Caco-2 (cell line): Measurements from ENCODE around the gene SMYD1. TPM values are rescaled to one million over a fixed set of nuclear protein-coding genes. Genes with fewer than 3 reads are reported as not detected.
A peak's percentile ranks its signal among the peaks of the same experiment; 100 is the strongest.

Experiments
- BruUV-seq: library from RNA; stranded (reverse); fragments of 400-500 nt; replicated peaks from 2 replicates; lab custom pipeline; 2021; lab: Mats Ljungman, UMichigan
- CTCF ChIA-PET: fragments of 300-600 bp; sonication (Branson Sonifier 250); formaldehyde crosslinking; loops from one replicate; lab custom pipeline; 2022; ENCODE audit warnings: antibody characterized with exemption; lab: Charles Lee
- POLR2A ChIA-PET: fragments of 300-600 bp; sonication (Branson Sonifier 250); formaldehyde crosslinking; loops from one replicate; lab custom pipeline; 2022; ENCODE audit warnings: antibody characterized with exemption; lab: Charles Lee
- DNase-seq, 2 experiments: peaks; one replicate each; pipeline versions ENCODE4 v3.0.0 to v3.0.0-alpha.2; 2020 to 2022
- H3K27me3 ChIP-seq: replicated peaks from 2 replicates; pipeline ENCODE4 v1.6.0; 2011; ENCODE audit warnings: low read length; ENCODE audit not compliant: control insufficient read depth, insufficient read depth
- H3K36me3 ChIP-seq: 2 replicates; pipeline ENCODE4 v1.5.1; 2011; ENCODE audit warnings: low read length; ENCODE audit not compliant: control insufficient read depth, insufficient read depth
- H3K4me1 ChIP-seq: fragments of 250-450 bp; sonication (Bioruptor Pico); 2 replicates; pipeline ENCODE4 v1.5.1; 2020; ENCODE audit warnings: mild to moderate bottlenecking
- H3K4me3 ChIP-seq: 2 replicates; pipeline ENCODE4 v1.5.1; 2011; ENCODE audit warnings: low read depth, mild to moderate bottlenecking, control low read depth, low read length
- H3K9me3 ChIP-seq: fragments of 250-450 bp; sonication (Bioruptor Pico); 2 replicates; pipeline ENCODE4 v1.5.1; 2020; ENCODE audit warnings: mild to moderate bottlenecking, moderate library complexity
- H3K27ac Mint-ChIP-seq: one replicate; pipeline ENCODE4 v1.8.0; 2022; ENCODE audit warnings: mixed read lengths; ENCODE audit not compliant: unreplicated experiment
- H3K27me3 Mint-ChIP-seq: one replicate; pipeline ENCODE4 v1.8.0; 2022; ENCODE audit warnings: mixed read lengths; ENCODE audit not compliant: insufficient read depth, unreplicated experiment
- H3K36me3 Mint-ChIP-seq: one replicate; pipeline ENCODE4 v1.8.0; 2022; ENCODE audit warnings: mild to moderate bottlenecking, mixed read lengths; ENCODE audit not compliant: insufficient read depth, unreplicated experiment
- H3K4me1 Mint-ChIP-seq: one replicate; pipeline ENCODE4 v1.8.0; 2022; ENCODE audit warnings: low read depth, mixed read lengths; ENCODE audit not compliant: unreplicated experiment
- H3K4me3 Mint-ChIP-seq: one replicate; pipeline ENCODE4 v1.8.0; 2022; ENCODE audit warnings: mild to moderate bottlenecking, moderate library complexity, mixed read lengths; ENCODE audit not compliant: unreplicated experiment
- H3K9me3 Mint-ChIP-seq: one replicate; pipeline ENCODE4 v1.8.0; 2022; ENCODE audit warnings: mixed read lengths; ENCODE audit not compliant: unreplicated experiment
- intact Hi-C: fragments of 100-400 bp; cut with micrococcal nuclease; formaldehyde crosslinking; loops from one replicate; pipeline ENCODE4 v1.10.0; 2022; ENCODE audit not compliant: unreplicated experiment
- total RNA-seq: library from RNA; stranded (reverse); gene quantifications from 2 replicates; pipeline ENCODE4 v1.2.3, GENCODE V29; 2022
- TF ChIP-seq, protein P1 (sequence below), 2 experiments: fragments of 200-600 bp in 1 of 2; IDR thresholded peaks; 1 replicate in 1 of 2; 2 replicates in 1 of 2; pipeline versions ENCODE4 v1.5.1 to v1.8.0; 2011 to 2022; ENCODE audit warnings: antibody characterized with exemption in 1 of 2, control low read depth in 1 of 2, inconsistent platforms in 1 of 2, low read depth in 1 of 2, low read length in 1 of 2, mild to moderate bottlenecking in 1 of 2, moderate library complexity in 1 of 2; ENCODE audit not compliant: insufficient read depth in 1 of 2, severe bottlenecking in 1 of 2, unreplicated experiment in 1 of 2

The SMYD1 gene
- total RNA-seq, 1 experiment from 2014 or later, result not detected

DNA sequence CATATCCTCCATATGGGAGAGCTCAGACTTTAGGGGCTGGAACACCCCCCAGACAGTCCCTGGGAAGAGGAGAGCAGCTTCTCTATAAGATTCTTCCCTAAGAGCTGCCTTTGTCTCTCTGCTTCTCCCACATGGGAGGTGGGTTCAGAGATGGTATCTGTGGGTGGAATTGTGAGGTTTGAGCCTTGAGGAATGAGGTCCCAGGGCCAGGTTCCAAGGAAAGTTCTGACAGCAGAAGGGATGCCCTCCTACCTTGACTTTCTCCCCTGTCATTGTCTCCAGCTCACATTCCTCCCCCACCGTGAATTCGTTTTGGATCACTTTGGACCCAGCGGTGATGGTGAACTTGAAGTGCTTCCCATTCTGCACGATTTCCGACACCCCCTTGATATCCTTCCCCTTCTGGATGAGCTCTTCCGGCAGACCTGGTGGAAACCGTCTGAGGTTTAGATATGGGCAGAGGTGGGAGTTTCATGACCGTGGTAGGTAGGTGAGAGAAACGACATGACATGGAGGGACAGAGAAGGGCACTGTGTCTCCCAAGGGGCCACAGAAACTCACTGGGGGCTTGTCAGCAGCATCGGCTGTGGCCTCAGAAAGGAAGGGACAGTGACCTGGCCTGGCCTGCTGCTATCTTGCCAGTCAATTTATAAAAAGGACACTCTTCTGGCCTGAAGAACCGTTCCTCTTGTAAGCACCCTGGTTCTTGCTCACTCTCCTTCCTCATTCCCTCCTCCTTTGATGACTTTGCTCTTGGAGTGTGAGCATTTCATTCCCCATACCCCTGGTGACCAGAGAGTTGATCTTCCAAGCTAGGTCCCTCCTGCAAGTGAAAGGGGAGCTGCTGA, 58.5 kb downstream of the SMYD1 start:
- Mint-ChIP-seq H3K27me3 (no peaks in the 10 kb centered on the region), H3K27ac (peak overlapping the region; percentile 69), H3K36me3 (peaks cover 12% of the 10 kb centered on the region), H3K4me3 (no peak overlapping the region), H3K4me1 (peaks cover 49% of the 10 kb centered on the region), H3K9me3 (no peaks in the 10 kb centered on the region)
- POLR2A ChIA-PET, result no interaction called here
- no peaks in the 10 kb centered on the region for H3K9me3 ChIP-seq
- peak overlapping the region; percentile 40 for H3K4me3 ChIP-seq
- intact Hi-C loops, result no loop called here
- BruUV-seq, result no TSS peak
- TF ChIP-seq, protein P1, sequence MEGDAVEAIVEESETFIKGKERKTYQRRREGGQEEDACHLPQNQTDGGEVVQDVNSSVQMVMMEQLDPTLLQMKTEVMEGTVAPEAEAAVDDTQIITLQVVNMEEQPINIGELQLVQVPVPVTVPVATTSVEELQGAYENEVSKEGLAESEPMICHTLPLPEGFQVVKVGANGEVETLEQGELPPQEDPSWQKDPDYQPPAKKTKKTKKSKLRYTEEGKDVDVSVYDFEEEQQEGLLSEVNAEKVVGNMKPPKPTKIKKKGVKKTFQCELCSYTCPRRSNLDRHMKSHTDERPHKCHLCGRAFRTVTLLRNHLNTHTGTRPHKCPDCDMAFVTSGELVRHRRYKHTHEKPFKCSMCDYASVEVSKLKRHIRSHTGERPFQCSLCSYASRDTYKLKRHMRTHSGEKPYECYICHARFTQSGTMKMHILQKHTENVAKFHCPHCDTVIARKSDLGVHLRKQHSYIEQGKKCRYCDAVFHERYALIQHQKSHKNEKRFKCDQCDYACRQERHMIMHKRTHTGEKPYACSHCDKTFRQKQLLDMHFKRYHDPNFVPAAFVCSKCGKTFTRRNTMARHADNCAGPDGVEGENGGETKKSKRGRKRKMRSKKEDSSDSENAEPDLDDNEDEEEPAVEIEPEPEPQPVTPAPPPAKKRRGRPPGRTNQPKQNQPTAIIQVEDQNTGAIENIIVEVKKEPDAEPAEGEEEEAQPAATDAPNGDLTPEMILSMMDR (IDR thresholded peaks at IDR 0.05; ENCODE audit: insufficient read depth in 1 of 2, low read depth in 1 of 2, low read length in 1 of 2, severe bottlenecking in 1 of 2, unreplicated experiment in 1 of 2), result no peak
- CTCF ChIA-PET, result interaction anchor here (1.0 to 1.4 kb wide), 2 partner anchors 13 to 66 kb away, joined by 3 read pairs; no protein-coding TSS in a partner anchor
- H3K4me1 ChIP-seq, result peaks cover 43% of the 10 kb centered on the region
- peaks cover 9% of the 10 kb centered on the region for H3K36me3 ChIP-seq
- no peak for DNase-seq
- H3K27me3 ChIP-seq, result no peaks in the 10 kb centered on the region

DNA sequence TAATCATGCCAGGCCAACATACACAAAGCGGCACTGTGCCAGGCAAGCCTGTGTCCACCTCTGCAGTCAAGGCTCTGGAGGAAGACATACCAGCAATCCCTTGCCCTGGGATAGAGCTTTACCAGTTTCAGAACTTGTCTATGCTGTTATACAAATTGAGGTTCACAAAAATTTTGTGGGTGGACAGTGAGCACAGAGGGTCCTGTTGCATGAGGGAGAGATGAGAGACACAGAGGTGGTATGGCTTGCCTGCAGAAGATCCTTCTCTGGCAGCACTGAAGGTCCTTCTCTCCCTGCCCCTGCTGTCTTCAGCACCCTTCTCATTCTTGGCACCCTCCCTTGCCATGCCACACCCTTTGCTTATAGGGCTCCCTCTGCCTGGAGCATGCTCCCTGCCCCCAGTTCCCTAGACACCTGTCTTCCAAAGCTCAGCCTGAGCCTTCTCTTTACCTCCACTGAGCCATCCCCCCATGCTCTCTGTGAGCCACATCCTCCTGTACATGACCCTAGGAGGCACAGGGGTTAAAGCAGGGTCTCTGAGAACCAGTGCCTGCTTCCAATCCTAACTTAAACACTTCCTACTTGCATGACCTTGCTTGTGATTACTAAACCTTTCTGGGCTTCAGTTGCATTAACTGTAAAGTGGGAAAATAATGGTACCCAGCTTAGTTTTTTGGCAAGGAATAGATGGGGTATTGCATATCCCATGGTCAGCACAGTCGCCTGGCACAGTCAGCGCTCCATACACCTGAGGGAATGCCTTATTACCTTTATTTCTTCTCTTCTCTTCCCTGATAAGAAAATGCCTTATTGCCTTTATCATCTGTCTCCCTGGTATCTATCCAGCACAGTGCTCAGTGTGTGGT, 59.4 kb downstream of the SMYD1 start:
- Histone ChIP-seq H3K9me3 (no peaks in the 10 kb centered on the region), H3K36me3 (peaks cover 9% of the 10 kb centered on the region), H3K4me3 (peak overlapping the region; percentile 40), H3K27me3 (no peaks in the 10 kb centered on the region), H3K4me1 (peaks cover 51% of the 10 kb centered on the region)
- ChIA-PET POLR2A (interaction anchor here (0.8 kb wide), 1 partner anchor 12 kb away, joined by 3 read pairs; no protein-coding TSS in a partner anchor), CTCF (interaction anchor here (0.9 to 1.4 kb wide), 4 partner anchors 12 to 67 kb away, joined by 3 to 13 read pairs (median 3); no protein-coding TSS in a partner anchor)
- no TSS peak for BruUV-seq
- H3K27me3 Mint-ChIP-seq, result no peaks in the 10 kb centered on the region
- peaks cover 12% of the 10 kb centered on the region for H3K36me3 Mint-ChIP-seq
- intact Hi-C loops, result no loop called here
- peaks cover 58% of the 10 kb centered on the region for H3K4me1 Mint-ChIP-seq
- DNase-seq, result no peak
- peak overlapping the region; percentile 58 for H3K4me3 Mint-ChIP-seq
- no peaks in the 10 kb centered on the region for H3K9me3 Mint-ChIP-seq
- TF ChIP-seq, protein P1 (IDR thresholded peaks at IDR 0.05; ENCODE audit: insufficient read depth in 1 of 2, low read depth in 1 of 2, low read length in 1 of 2, severe bottlenecking in 1 of 2, unreplicated experiment in 1 of 2), result no peak
- peak overlapping the region; percentile 69 for H3K27ac Mint-ChIP-seq

DNA sequence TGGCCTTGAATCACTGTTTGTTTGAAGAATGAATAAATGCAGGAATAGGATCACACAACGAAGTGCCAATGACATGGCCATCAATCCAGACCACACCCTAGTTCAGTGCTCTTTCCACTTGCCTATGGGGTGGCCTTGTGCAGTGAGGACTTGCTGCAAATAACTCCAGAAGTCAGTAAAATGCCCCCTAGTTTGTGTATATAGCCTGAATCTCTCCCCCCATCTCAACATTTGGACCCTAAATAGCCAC, 59.9 kb downstream of the SMYD1 start:
- no peaks in the 10 kb centered on the region for H3K9me3 ChIP-seq
- H3K36me3 ChIP-seq, result peaks cover 9% of the 10 kb centered on the region
- TF ChIP-seq, protein P1 (IDR thresholded peaks at IDR 0.05; ENCODE audit: insufficient read depth in 1 of 2, low read depth in 1 of 2, low read length in 1 of 2, severe bottlenecking in 1 of 2, unreplicated experiment in 1 of 2), result no peak
- TSS peak; percentile 93 for BruUV-seq
- CTCF ChIA-PET, result interaction anchor here (0.9 to 1.4 kb wide), 3 partner anchors 11 to 67 kb away, joined by 3 to 13 read pairs (median 3); no protein-coding TSS in a partner anchor
- Mint-ChIP-seq H3K9me3 (no peaks in the 10 kb centered on the region), H3K4me3 (peak overlapping the region; percentile 58), H3K27me3 (no peaks in the 10 kb centered on the region), H3K27ac (peak overlapping the region; percentile 69), H3K4me1 (peaks cover 58% of the 10 kb centered on the region), H3K36me3 (peaks cover 12% of the 10 kb centered on the region)
- intact Hi-C loops, result no loop called here
- H3K4me3 ChIP-seq, result peak overlapping the region; percentile 40
- no peaks in the 10 kb centered on the region for H3K27me3 ChIP-seq
- POLR2A ChIA-PET, result interaction anchor here (0.8 kb wide), 1 partner anchor 11 kb away, joined by 3 read pairs; no protein-coding TSS in a partner anchor
- H3K4me1 ChIP-seq, result peaks cover 57% of the 10 kb centered on the region
- DNase-seq, result no peak
